Naive thymus-derived CD4-positive, alpha-beta T cell (primary cell): ENCODE results near the gene BLTP1. TPM values are rescaled to one million over a fixed set of nuclear protein-coding genes. Genes with fewer than 3 reads are reported as not detected.
A peak's percentile ranks its signal among the peaks of the same experiment; 100 is the strongest.
"Not testable (repeated sequence)": the region's sequence is repeated elsewhere in the genome, so short reads cannot be mapped to it uniquely, and the experiment has no call there.

Source experiments
- ATAC-seq: fragments of 150-1000 bp; cut with Tn5 transposase; 2 replicates; pipeline ENCODE4 v1.10.0; 2021; ENCODE audit warnings: mild to moderate bottlenecking, moderate library complexity
- CTCF ChIA-PET: fragments of 350-600 bp; sonication (Branson Sonifier 250); formaldehyde crosslinking; loops from one replicate; lab custom pipeline; 2021; ENCODE audit warnings: antibody characterized with exemption; lab: Charles Lee
- POLR2A ChIA-PET: fragments of 350-600 bp; sonication (Branson Sonifier 250); formaldehyde crosslinking; loops from one replicate; lab custom pipeline; 2021; ENCODE audit warnings: antibody characterized with exemption, inconsistent platforms; lab: Charles Lee
- DNase-seq, 9 donors: peaks; one replicate each; pipeline versions ENCODE4 v3.0.0 to v3.0.0-alpha.2; 2020 to 2022; ENCODE audit warnings: mixed read lengths in 1 of 9
- H3K27ac ChIP-seq: one replicate; pipeline ENCODE4 v1.7.0; 2013; ENCODE audit warnings: mild to moderate bottlenecking, low read depth, low read length, moderate library complexity
- H3K27me3 ChIP-seq, 2 donors: one replicate each; pipeline ENCODE4 v1.7.0; 2013; ENCODE audit warnings: low read length in 2 of 2, mild to moderate bottlenecking in 2 of 2, moderate library complexity in 2 of 2; ENCODE audit not compliant: control insufficient read depth in 2 of 2, insufficient read depth in 2 of 2
- H3K36me3 ChIP-seq, 3 experiments: 1 replicate in 2 of 3; 2 replicates in 1 of 3; pipeline ENCODE4 v1.7.0; 2013; ENCODE audit warnings: low read length in 3 of 3, mild to moderate bottlenecking in 3 of 3, moderate library complexity in 1 of 3; ENCODE audit not compliant: insufficient read depth in 3 of 3, control insufficient read depth in 2 of 3
- H3K4me1 ChIP-seq, 2 donors: one replicate each; pipeline ENCODE4 v1.7.0; 2013; ENCODE audit warnings: low read length in 2 of 2, mild to moderate bottlenecking in 2 of 2, moderate library complexity in 1 of 2; ENCODE audit not compliant: control insufficient read depth in 2 of 2, insufficient read depth in 2 of 2
- H3K4me3 ChIP-seq: 2 replicates; pipeline ENCODE4 v1.7.0; 2013; ENCODE audit warnings: mild to moderate bottlenecking, low read length
- H3K9me3 ChIP-seq, 3 experiments: 1 replicate in 2 of 3; 2 replicates in 1 of 3; pipeline ENCODE4 v1.7.0; 2013; ENCODE audit warnings: low read length in 3 of 3; ENCODE audit not compliant: control insufficient read depth in 2 of 3
- H3K27ac Mint-ChIP-seq, 9 donors: one replicate each; pipeline ENCODE4 v1.8.0; 2020 to 2022; ENCODE audit warnings: mixed read lengths in 9 of 9, mild to moderate bottlenecking in 8 of 9, moderate library complexity in 5 of 9, inconsistent platforms in 2 of 9
- H3K27me3 Mint-ChIP-seq, 5 donors: one replicate each; pipeline ENCODE4 v1.8.0; 2021 to 2022; ENCODE audit warnings: mixed read lengths in 5 of 5, mild to moderate bottlenecking in 1 of 5
- H3K36me3 Mint-ChIP-seq, 5 donors: one replicate each; pipeline ENCODE4 v1.8.0; 2020 to 2022; ENCODE audit warnings: mixed read lengths in 5 of 5, mild to moderate bottlenecking in 3 of 5, inconsistent platforms in 1 of 5
- H3K4me1 Mint-ChIP-seq, 7 donors: one replicate each; pipeline ENCODE4 v1.8.0; 2020 to 2022; ENCODE audit warnings: mixed read lengths in 7 of 7, mild to moderate bottlenecking in 3 of 7, inconsistent platforms in 1 of 7
- H3K4me3 Mint-ChIP-seq, 10 donors: one replicate each; pipeline ENCODE4 v1.8.0; 2020 to 2022; ENCODE audit warnings: mild to moderate bottlenecking in 10 of 10, mixed read lengths in 10 of 10, moderate library complexity in 6 of 10, inconsistent platforms in 2 of 10
- H3K9me3 Mint-ChIP-seq, 11 donors: one replicate each; pipeline ENCODE4 v1.8.0; 2020 to 2022; ENCODE audit warnings: mixed read lengths in 11 of 11, mild to moderate bottlenecking in 4 of 11, inconsistent platforms in 1 of 11, moderate library complexity in 1 of 11
- intact Hi-C, 2 donors: fragments of 100-400 bp; cut with micrococcal nuclease; formaldehyde crosslinking; loops; one replicate each; pipeline ENCODE4 v1.15.1; 2023
- polyA plus RNA-seq, 2 donors: library from polyadenylated mRNA; unstranded; fragments of 300-500 nt; fragmentation: Illumina TruSeq; gene quantifications; one replicate each; pipeline ENCODE4 v1.2.3, GENCODE V29; 2021
- total RNA-seq, 6 experiments: library from RNA in 5 of 6; stranded (reverse) in 5 of 6; gene quantifications; 1 replicate in 5 of 6; 2 replicates in 1 of 6; pipeline ENCODE4 v1.2.3 and lab custom pipeline; 2021 to 2026

The BLTP1 gene
- total RNA-seq, result 10 to 100 TPM; 45.9 to 86.6 (median 72.8) TPM
- 1 to 10 TPM; 6.8 to 7.3 TPM for polyA plus RNA-seq
- 385 reads per million, percentile 97 among the genes with 10 or more reads in this experiment for total RNA-seq (lab: John Stamatoyannopoulos, UW)

- H3K4me3 ChIP-seq, result peak within 1 kb of the TSS; percentile 96
- Mint-ChIP-seq H3K4me3 (peak within 1 kb of the TSS; percentile 79 to 98 (median 98)), H3K27me3 (no peaks in the 10 kb centered on the region), H3K9me3 (peaks cover 0 to 2% (median 0%) of the 10 kb centered on the region in 11 donors), H3K4me1 (peaks cover 41 to 84% (median 72%) of the 10 kb centered on the region in 7 donors), H3K36me3 (peaks cover 5 to 27% (median 18%) of the 10 kb centered on the region in 5 donors), H3K27ac (peak within 1 kb of the TSS; percentile 90 to 100 (median 97))
- H3K4me1 ChIP-seq, result peaks cover 22 to 28% of the 10 kb centered on the region in 2 donors
- DNase-seq, result peak; percentile 81 to 92 (median 87)
- intact Hi-C loops, result loop anchor here (1.0 to 10.0 kb wide), 15 partner anchors 21 to 1245 kb away; partner anchors contain the start of genes BBS7 (in 2 of the 2), BBS12 (in 1 of the 2), CCNA2 (in 1 of the 2) and EXOSC9 (in 1 of the 2)
- CTCF ChIA-PET, result interaction anchor here (0.6 kb wide), 1 partner anchor 203 kb away, joined by 3 read pairs; no protein-coding TSS in a partner anchor
- POLR2A ChIA-PET, result interaction anchor here (1.2 to 2.7 kb wide), 4 partner anchors 17 to 352 kb away, joined by 3 to 19 read pairs (median 5); no protein-coding TSS in a partner anchor
- H3K27me3 ChIP-seq, result no peaks in the 10 kb centered on the region
- peak within 1 kb of the TSS; percentile 85 for H3K27ac ChIP-seq
- no peaks in the 10 kb centered on the region for H3K9me3 ChIP-seq
- peaks cover 0 to 4% (median 0%) of the 10 kb centered on the region in 3 experiments for H3K36me3 ChIP-seq
- ATAC-seq, result peak; percentile 95
Observed at GRCh38 chr4:122151982-122152710, at the start of gene BLTP1. Gene BLTP1, plus strand, starts transcription at chr4:122152331. Its CDS starts 18,317 bp downstream, at chr4:122170648.

- H3K9me3 Mint-ChIP-seq, result no peaks in the 10 kb centered on the region
- Histone ChIP-seq H3K4me1 (no peaks in the 10 kb centered on the region), H3K4me3 (no peak overlapping the region), H3K9me3 (no peaks in the 10 kb centered on the region), H3K27ac (no peak overlapping the region), H3K36me3 (no peaks in the 10 kb centered on the region), H3K27me3 (no peaks in the 10 kb centered on the region)
- H3K4me1 Mint-ChIP-seq, result peaks cover 0 to 6% (median 0%) of the 10 kb centered on the region in 7 donors
- ATAC-seq (no peak), DNase-seq (no peak)
- intact Hi-C loops, result loop anchor here in 1 of 2 donors (5.0 kb wide), 1 partner anchor 52 kb away; no protein-coding TSS in a partner anchor
- peaks cover 0 to 25% (median 10%) of the 10 kb centered on the region in 5 donors for H3K27me3 Mint-ChIP-seq
- no peak overlapping the region for H3K4me3 Mint-ChIP-seq
- no peak overlapping the region for H3K27ac Mint-ChIP-seq
- ChIA-PET CTCF (no interaction called here), POLR2A (interaction anchor here (0.6 kb wide), 1 partner anchor 35 kb away, joined by 4 read pairs; no protein-coding TSS in a partner anchor)
- no peaks in the 10 kb centered on the region for H3K36me3 Mint-ChIP-seq
Observed at GRCh38 chr4:122104184-122104583, 47.9 kb upstream of the BLTP1 start.

GRCh38 chr4:122107680-122108079 lies 44.5 kb upstream of the BLTP1 start:
- peaks cover 0 to 14% (median 5%) of the 10 kb centered on the region in 5 donors for H3K27me3 Mint-ChIP-seq
- Histone ChIP-seq H3K4me3 (no peak overlapping the region), H3K27me3 (no peaks in the 10 kb centered on the region), H3K36me3 (no peaks in the 10 kb centered on the region), H3K9me3 (no peaks in the 10 kb centered on the region), H3K4me1 (no peaks in the 10 kb centered on the region), H3K27ac (no peak overlapping the region)
- H3K27ac Mint-ChIP-seq, result peak overlapping the region in 1 of 9 donors; percentile 23
- DNase-seq (no peak), ATAC-seq (no peak)
- CTCF ChIA-PET, result no interaction called here
- POLR2A ChIA-PET, result no interaction called here
- intact Hi-C loops, result no loop called here
- H3K9me3 Mint-ChIP-seq, result peaks cover 0 to 4% (median 0%) of the 10 kb centered on the region in 11 donors
- no peaks in the 10 kb centered on the region for H3K36me3 Mint-ChIP-seq
- H3K4me3 Mint-ChIP-seq, result no peak overlapping the region
- peaks cover 0 to 6% (median 0%) of the 10 kb centered on the region in 7 donors for H3K4me1 Mint-ChIP-seq

GRCh38 chr4:122110304-122110703 lies 41.8 kb upstream of the BLTP1 start:
- POLR2A ChIA-PET, CTCF ChIA-PET, intact Hi-C loops, H3K27ac ChIP-seq, H3K4me3 ChIP-seq, H3K27me3 Mint-ChIP-seq, H3K9me3 Mint-ChIP-seq, H3K27me3 ChIP-seq, H3K4me1 Mint-ChIP-seq, H3K4me3 Mint-ChIP-seq, H3K36me3 Mint-ChIP-seq, H3K27ac Mint-ChIP-seq, H3K36me3 ChIP-seq, H3K9me3 ChIP-seq, ATAC-seq, H3K4me1 ChIP-seq, DNase-seq: not testable (repeated sequence)

- POLR2A ChIA-PET, result interaction anchor here (0.8 to 1.4 kb wide), 2 partner anchors 9 to 14 kb away, joined by 3 to 7 read pairs; no protein-coding TSS in a partner anchor
- Histone ChIP-seq H3K4me1 (peaks cover 4 to 24% of the 10 kb centered on the region in 2 donors), H3K27me3 (no peaks in the 10 kb centered on the region), H3K36me3 (no peaks in the 10 kb centered on the region), H3K27ac (no peak overlapping the region), H3K9me3 (no peaks in the 10 kb centered on the region), H3K4me3 (no peak overlapping the region)
- Mint-ChIP-seq H3K36me3 (peaks cover 0 to 11% (median 4%) of the 10 kb centered on the region in 5 donors), H3K27ac (peak overlapping the region in 4 of 9 donors; percentile 1 to 86 (median 28)), H3K4me1 (peaks cover 10 to 26% (median 21%) of the 10 kb centered on the region in 7 donors), H3K27me3 (no peaks in the 10 kb centered on the region), H3K4me3 (peak overlapping the region in 5 of 10 donors; percentile 11 to 44 (median 23)), H3K9me3 (peaks cover 2 to 20% (median 10%) of the 10 kb centered on the region in 11 donors)
- ATAC-seq (peak; percentile 48), DNase-seq (peak in 1 of 9 donors; percentile 5)
- intact Hi-C loops, result no loop called here
- CTCF ChIA-PET, result interaction anchor here (0.7 kb wide), 1 partner anchor 21 kb away, joined by 3 read pairs; no protein-coding TSS in a partner anchor
Observed at GRCh38 chr4:122117743-122118142, 34.4 kb upstream of the BLTP1 start.

GRCh38 chr4:122118243-122118642 lies 33.9 kb upstream of the BLTP1 start:
- peaks cover 3 to 22% (median 10%) of the 10 kb centered on the region in 11 donors for H3K9me3 Mint-ChIP-seq
- H3K27me3 Mint-ChIP-seq, result no peaks in the 10 kb centered on the region
- peak overlapping the region in 6 of 9 donors; percentile 0 to 86 (median 20) for H3K27ac Mint-ChIP-seq
- no peak overlapping the region for H3K4me3 ChIP-seq
- peak overlapping the region in 2 of 10 donors; percentile 26 to 44 for H3K4me3 Mint-ChIP-seq
- H3K36me3 Mint-ChIP-seq, result peaks cover 0 to 15% (median 4%) of the 10 kb centered on the region in 5 donors
- H3K9me3 ChIP-seq, result no peaks in the 10 kb centered on the region
- no peak overlapping the region for H3K27ac ChIP-seq
- CTCF ChIA-PET, result interaction anchor here (0.7 kb wide), 1 partner anchor 21 kb away, joined by 3 read pairs; no protein-coding TSS in a partner anchor
- no peak for DNase-seq
- POLR2A ChIA-PET, result interaction anchor here (0.8 to 1.4 kb wide), 2 partner anchors 10 to 13 kb away, joined by 3 to 7 read pairs; no protein-coding TSS in a partner anchor
- intact Hi-C loops, result no loop called here
- ATAC-seq, result no peak
- peaks cover 10 to 26% (median 21%) of the 10 kb centered on the region in 7 donors for H3K4me1 Mint-ChIP-seq
- H3K36me3 ChIP-seq, result no peaks in the 10 kb centered on the region
- peaks cover 4 to 24% of the 10 kb centered on the region in 2 donors for H3K4me1 ChIP-seq
- no peaks in the 10 kb centered on the region for H3K27me3 ChIP-seq
